Measurements from ENCODE around the gene DUSP3. TPM values are rescaled to one million over a fixed set of nuclear protein-coding genes. Genes with fewer than 3 reads are reported as not detected.

DUSP3 gene
- total and polyA plus RNA-seq, 2 donors (not counting 1 experiment from before 2014, with no cell fraction given), result 8.9 to 18.2 TPM

- WGBS (ENCODE audit: insufficient coverage), result 95% methylated on average over 3 of the region's 5 CpGs
- ChIA-PET CTCF (interaction anchor here (1.6 kb wide), 1 partner anchor 44 kb away, joined by 3 read pairs; no protein-coding TSS in a partner anchor), POLR2A (interaction anchor here (0.6 kb wide), 1 partner anchor 142 kb away, joined by 6 read pairs; no protein-coding TSS in a partner anchor)
- no peaks in the 10 kb centered on the region for H3K79me2 ChIP-seq (ENCODE audit: control insufficient read depth, insufficient read depth, low read length)
- no peak for ATAC-seq (ENCODE audit: low read depth)
- peaks cover 10 to 12% of the 10 kb centered on the region in 2 donors for H3K4me1 ChIP-seq (ENCODE audit: control insufficient read depth in 2 of 2, insufficient read depth in 2 of 2, low read length in 2 of 2)
- H3K27me3 ChIP-seq (replicated peaks in 1 of 4; ENCODE audit: control extremely low read depth in 1 of 4, control insufficient read depth in 3 of 4, insufficient read depth in 4 of 4, low read length in 3 of 4), result peaks cover 0 to 16% (median 2%) of the 10 kb centered on the region in 4 experiments
- Mint-ChIP-seq H3K27ac (no peak overlapping the region), H3K27me3 (peaks cover 20% of the 10 kb centered on the region), H3K4me1 (peaks cover 19% of the 10 kb centered on the region), H3K4me3 (no peak overlapping the region), H3K9me3 (ENCODE audit: insufficient read depth) (no peaks in the 10 kb centered on the region)
- TF ChIP-seq CTCF (IDR thresholded peaks at IDR 0.05), result no peak
- TF ChIP-seq EZH2 (IDR thresholded peaks at IDR 0.05; ENCODE audit: borderline replicate concordance, insufficient read depth, low read depth, low read length, poor library complexity, severe bottlenecking), result no peak
- no peaks in the 10 kb centered on the region for H3K9me3 ChIP-seq (ENCODE audit: control extremely low read depth in 1 of 3, control insufficient read depth in 2 of 3, insufficient read depth in 1 of 3, low read length in 2 of 3)
- no peak overlapping the region for H3K4me3 ChIP-seq (ENCODE audit: control extremely low read depth in 1 of 5, extremely low read depth in 1 of 5, insufficient read depth in 1 of 5, low read depth in 2 of 5, low read length in 4 of 5)
- H3K4me2 ChIP-seq (replicated peaks; ENCODE audit: low read depth, low read length, poor library complexity, severe bottlenecking), result no peak overlapping the region
- no peak overlapping the region for H2AFZ ChIP-seq (ENCODE audit: insufficient read depth, low read depth, low read length, poor library complexity, severe bottlenecking)
- no peaks in the 10 kb centered on the region for H3K36me3 ChIP-seq (replicated peaks in 1 of 2; ENCODE audit: control extremely low read depth in 1 of 2, control insufficient read depth in 1 of 2, extremely low read depth in 1 of 2, insufficient read depth in 2 of 2, low read length in 1 of 2)
- no peak overlapping the region for H3K27ac ChIP-seq (ENCODE audit: low read length in 2 of 2)
- intact Hi-C loops (cut with micrococcal nuclease), result no loop called here
- no peak overlapping the region for H3K9ac ChIP-seq (ENCODE audit: low read length)
- DNase-seq, result no peak
- no peaks in the 10 kb centered on the region for H4K20me1 ChIP-seq (ENCODE audit: control insufficient read depth, insufficient read depth, low read length, poor library complexity, severe bottlenecking)
These were observed 60.2 kb downstream of the DUSP3 start for GRCh38 chr17:43718544-43718943.

- Histone ChIP-seq H3K27ac (ENCODE audit: low read length in 2 of 2) (no peak overlapping the region), H3K27me3 (replicated peaks in 1 of 4; ENCODE audit: control extremely low read depth in 1 of 4, control insufficient read depth in 3 of 4, insufficient read depth in 4 of 4, low read length in 3 of 4) (peaks cover 0 to 22% (median 6%) of the 10 kb centered on the region in 4 experiments), H3K9me3 (ENCODE audit: control extremely low read depth in 1 of 3, control insufficient read depth in 2 of 3, insufficient read depth in 1 of 3, low read length in 2 of 3) (no peaks in the 10 kb centered on the region), H3K79me2 (ENCODE audit: control insufficient read depth, insufficient read depth, low read length) (no peaks in the 10 kb centered on the region), H3K4me2 (replicated peaks; ENCODE audit: low read depth, low read length, poor library complexity, severe bottlenecking) (no peak overlapping the region), H2AFZ (ENCODE audit: insufficient read depth, low read depth, low read length, poor library complexity, severe bottlenecking) (no peak overlapping the region), H3K36me3 (replicated peaks in 1 of 2; ENCODE audit: control extremely low read depth in 1 of 2, control insufficient read depth in 1 of 2, extremely low read depth in 1 of 2, insufficient read depth in 2 of 2, low read length in 1 of 2) (no peaks in the 10 kb centered on the region), H3K4me1 (ENCODE audit: control insufficient read depth in 2 of 2, insufficient read depth in 2 of 2, low read length in 2 of 2) (peaks cover 16 to 18% of the 10 kb centered on the region in 2 donors), H3K4me3 (ENCODE audit: control extremely low read depth in 1 of 5, extremely low read depth in 1 of 5, insufficient read depth in 1 of 5, low read depth in 2 of 5, low read length in 4 of 5) (no peak overlapping the region), H4K20me1 (ENCODE audit: control insufficient read depth, insufficient read depth, low read length, poor library complexity, severe bottlenecking) (no peaks in the 10 kb centered on the region), H3K9ac (ENCODE audit: low read length) (no peak overlapping the region)
- H3K27ac Mint-ChIP-seq, result no peak overlapping the region
- ChIA-PET POLR2A (no interaction called here), CTCF (interaction anchor here (1.6 kb wide), 1 partner anchor 45 kb away, joined by 3 read pairs; no protein-coding TSS in a partner anchor)
- intact Hi-C loops (cut with micrococcal nuclease), result no loop called here
- TF ChIP-seq CTCF (IDR thresholded peaks at IDR 0.05) (no peak), EZH2 (IDR thresholded peaks at IDR 0.05; ENCODE audit: borderline replicate concordance, insufficient read depth, low read depth, low read length, poor library complexity, severe bottlenecking) (no peak)
- DNase-seq (no peak), ATAC-seq (ENCODE audit: low read depth) (no peak)
- H3K27me3 Mint-ChIP-seq, result peaks cover 26% of the 10 kb centered on the region
- no peaks in the 10 kb centered on the region for H3K9me3 Mint-ChIP-seq (ENCODE audit: insufficient read depth)
- H3K4me3 Mint-ChIP-seq, result no peak overlapping the region
- H3K4me1 Mint-ChIP-seq, result peaks cover 23% of the 10 kb centered on the region
- 94% methylated on average over 3 of the region's 6 CpGs for WGBS (ENCODE audit: insufficient coverage)
These were observed 60.9 kb downstream of the DUSP3 start for GRCh38 chr17:43717913-43718312.

Other genes with a start within 250 kb of the DUSP3 start
- not detected in 2 replicates for gene ETV4, start 232.6 kb downstream of the DUSP3 start, total RNA-seq
- not detected in 2 replicates for gene ETV4, start 232.6 kb downstream of the DUSP3 start, polyA plus RNA-seq
- gene MEOX1, start 117.1 kb downstream of the DUSP3 start, total RNA-seq, result not detected in 2 replicates
- gene MEOX1, start 117.1 kb downstream of the DUSP3 start, polyA plus RNA-seq, result not detected in 2 replicates
- gene SOST, start 20.2 kb downstream of the DUSP3 start, total RNA-seq, result not detected in 2 replicates
- gene SOST, start 20.2 kb downstream of the DUSP3 start, polyA plus RNA-seq, result not detected in 2 replicates
- not detected in 2 replicates for gene CFAP97D1, start 1.5 kb upstream of the DUSP3 start, total RNA-seq
- gene CFAP97D1, start 1.5 kb upstream of the DUSP3 start, polyA plus RNA-seq, result 0.01 and 0.04 TPM in 2 replicates
- not detected in 2 replicates for gene MPP3, start 54.2 kb upstream of the DUSP3 start, total RNA-seq
- gene MPP3, start 54.2 kb upstream of the DUSP3 start, polyA plus RNA-seq, result 0.16 TPM in 1 of 2 replicates, not detected in the other
- gene CD300LG, start 68.2 kb upstream of the DUSP3 start, total RNA-seq, result not detected in 2 replicates
- gene CD300LG, start 68.2 kb upstream of the DUSP3 start, polyA plus RNA-seq, result not detected in 2 replicates
- not detected in 2 replicates for gene MPP2, start 128.6 kb upstream of the DUSP3 start, total RNA-seq
- gene MPP2, start 128.6 kb upstream of the DUSP3 start, polyA plus RNA-seq, result 0.10 and 0.15 TPM in 2 replicates
- gene PPY, start 163.5 kb upstream of the DUSP3 start, total RNA-seq, result not detected in 2 replicates
- not detected in 2 replicates for gene PPY, start 163.5 kb upstream of the DUSP3 start, polyA plus RNA-seq
- gene PYY, start 175.0 kb upstream of the DUSP3 start, total RNA-seq, result not detected in 2 replicates
- gene PYY, start 175.0 kb upstream of the DUSP3 start, polyA plus RNA-seq, result 0.19 TPM in 1 of 2 replicates, not detected in the other
- gene NAGS, start 225.6 kb upstream of the DUSP3 start, total RNA-seq, result 1.9 and 2.2 TPM in 2 replicates
- gene NAGS, start 225.6 kb upstream of the DUSP3 start, polyA plus RNA-seq, result 0.42 and 0.66 TPM in 2 replicates
- 25.2 and 25.3 TPM in 2 replicates for gene TMEM101, start 236.0 kb upstream of the DUSP3 start, total RNA-seq
- 15.4 and 16.3 TPM in 2 replicates for gene TMEM101, start 236.0 kb upstream of the DUSP3 start, polyA plus RNA-seq